Measurements from ENCODE around the gene DLX2.

The DLX2 gene

GRCh38 chr2:172084645-172085459 is 17.8 kb downstream of the DLX2 start:
- TF ChIP-seq GATA2 (IDR thresholded peaks at IDR 0.05; ENCODE audit: low read depth, low read length) (no peak), GATA3 (IDR thresholded peaks at IDR 0.05; ENCODE audit: low read depth, low read length) (no peak)

- no peak for TF ChIP-seq GATA2 (IDR thresholded peaks at IDR 0.05; ENCODE audit: low read depth, low read length)
- TF ChIP-seq GATA3 (IDR thresholded peaks at IDR 0.05; ENCODE audit: low read depth, low read length), result no peak
Measured at GRCh38 chr2:172084395-172084644, 18.4 kb downstream of the DLX2 start.

- TF ChIP-seq GATA2 (IDR thresholded peaks at IDR 0.05; ENCODE audit: low read depth, low read length) (no peak), GATA3 (IDR thresholded peaks at IDR 0.05; ENCODE audit: low read depth, low read length) (no peak)
Measured at GRCh38 chr2:172083628-172084394, 18.9 kb downstream of the DLX2 start.

GRCh38 chr2:172082944-172083627 is 19.6 kb downstream of the DLX2 start:
- TF ChIP-seq GATA3 (IDR thresholded peaks at IDR 0.05; ENCODE audit: low read depth, low read length), result no peak
- no peak for TF ChIP-seq GATA2 (IDR thresholded peaks at IDR 0.05; ENCODE audit: low read depth, low read length)

- TF ChIP-seq GATA2 (IDR thresholded peaks at IDR 0.05; ENCODE audit: low read depth, low read length) (no peak), GATA3 (IDR thresholded peaks at IDR 0.05; ENCODE audit: low read depth, low read length) (no peak)
Measured at GRCh38 chr2:172082105-172082943, 20.4 kb downstream of the DLX2 start.

GRCh38 chr2:172081221-172082022 is 21.3 kb downstream of the DLX2 start:
- TF ChIP-seq GATA2 (IDR thresholded peaks at IDR 0.05; ENCODE audit: low read depth, low read length) (no peak), GATA3 (IDR thresholded peaks at IDR 0.05; ENCODE audit: low read depth, low read length) (no peak)

- TF ChIP-seq GATA2 (IDR thresholded peaks at IDR 0.05; ENCODE audit: low read depth, low read length), result no peak
- no peak for TF ChIP-seq GATA3 (IDR thresholded peaks at IDR 0.05; ENCODE audit: low read depth, low read length)
Measured at GRCh38 chr2:172080641-172081220, 22.0 kb downstream of the DLX2 start.

- TF ChIP-seq GATA3 (IDR thresholded peaks at IDR 0.05; ENCODE audit: low read depth, low read length), result no peak
- TF ChIP-seq GATA2 (IDR thresholded peaks at IDR 0.05; ENCODE audit: low read depth, low read length), result no peak
Measured at GRCh38 chr2:172079838-172080640, 22.7 kb downstream of the DLX2 start.

- TF ChIP-seq GATA3 (IDR thresholded peaks at IDR 0.05; ENCODE audit: low read depth, low read length), result no peak
- no peak for TF ChIP-seq GATA2 (IDR thresholded peaks at IDR 0.05; ENCODE audit: low read depth, low read length)
Measured at GRCh38 chr2:172079416-172079815, 23.3 kb downstream of the DLX2 start.

GRCh38 chr2:172074254-172074653 is 28.4 kb downstream of the DLX2 start:
- no peak for TF ChIP-seq GATA2 (IDR thresholded peaks at IDR 0.05; ENCODE audit: low read depth, low read length)
- no peak for TF ChIP-seq GATA3 (IDR thresholded peaks at IDR 0.05; ENCODE audit: low read depth, low read length)

GRCh38 chr2:172073518-172073917 is 29.2 kb downstream of the DLX2 start:
- TF ChIP-seq GATA2 (IDR thresholded peaks at IDR 0.05; ENCODE audit: low read depth, low read length), result no peak
- no peak for TF ChIP-seq GATA3 (IDR thresholded peaks at IDR 0.05; ENCODE audit: low read depth, low read length)

GRCh38 chr2:172072706-172073105 is 30.0 kb downstream of the DLX2 start:
- no peak for TF ChIP-seq GATA2 (IDR thresholded peaks at IDR 0.05; ENCODE audit: low read depth, low read length)
- no peak for TF ChIP-seq GATA3 (IDR thresholded peaks at IDR 0.05; ENCODE audit: low read depth, low read length)

All from SH-SY5Y (cell line).